ENCODE results near the gene SOHLH1.

SOHLH1 gene

GRCh38 chr9:135680056-135680455, 19.2 kb downstream of the SOHLH1 start:
- no peaks in the 10 kb centered on the region for H3K4me1 ChIP-seq (ENCODE audit: control insufficient read depth, low read length)
- H3K4me2 ChIP-seq (ENCODE audit: low read length), result no peak overlapping the region
- TF ChIP-seq EZH2phosphoT487 (IDR thresholded peaks at IDR 0.05; ENCODE audit: borderline replicate concordance, low read length), result no peak
- no peak for TF ChIP-seq CTCF (IDR thresholded peaks at IDR 0.05; ENCODE audit: low read depth, low read length, poor library complexity, severe bottlenecking)
- H4K20me1 ChIP-seq (ENCODE audit: control insufficient read depth, insufficient read depth, low read depth, low read length), result no peaks in the 10 kb centered on the region
- H3K4me3 ChIP-seq (ENCODE audit: low read length), result no peak overlapping the region
- no peaks in the 10 kb centered on the region for H3K9me3 ChIP-seq (ENCODE audit: control insufficient read depth, insufficient read depth, low read length)
- H3K27me3 ChIP-seq (ENCODE audit: control insufficient read depth, low read length), result no peaks in the 10 kb centered on the region
- no peaks in the 10 kb centered on the region for H3K79me2 ChIP-seq (ENCODE audit: control insufficient read depth, low read length)
- no peaks in the 10 kb centered on the region for H3F3A ChIP-seq (ENCODE audit: control insufficient read depth, insufficient read depth)
- no peaks in the 10 kb centered on the region for H3K9me2 ChIP-seq (replicated peaks; ENCODE audit: control insufficient read depth, low read length)
- no peaks in the 10 kb centered on the region for H3K36me3 ChIP-seq (ENCODE audit: control insufficient read depth, low read length)
- H3K27ac ChIP-seq (ENCODE audit: low read depth, low read length), result no peak overlapping the region

GRCh38 chr9:135678236-135679017, 20.9 kb downstream of the SOHLH1 start:
- H3K9me2 ChIP-seq (replicated peaks; ENCODE audit: control insufficient read depth, low read length), result no peaks in the 10 kb centered on the region
- no peak overlapping the region for H3K4me2 ChIP-seq (ENCODE audit: low read length)
- no peaks in the 10 kb centered on the region for H3K36me3 ChIP-seq (ENCODE audit: control insufficient read depth, low read length)
- TF ChIP-seq CTCF (IDR thresholded peaks at IDR 0.05; ENCODE audit: low read depth, low read length, poor library complexity, severe bottlenecking), result no peak
- TF ChIP-seq EZH2phosphoT487 (IDR thresholded peaks at IDR 0.05; ENCODE audit: borderline replicate concordance, low read length), result no peak
- no peaks in the 10 kb centered on the region for H3K9me3 ChIP-seq (ENCODE audit: control insufficient read depth, insufficient read depth, low read length)
- no peaks in the 10 kb centered on the region for H4K20me1 ChIP-seq (ENCODE audit: control insufficient read depth, insufficient read depth, low read depth, low read length)
- H3K4me3 ChIP-seq (ENCODE audit: low read length), result no peak overlapping the region
- H3K27ac ChIP-seq (ENCODE audit: low read depth, low read length), result no peak overlapping the region
- no peaks in the 10 kb centered on the region for H3K79me2 ChIP-seq (ENCODE audit: control insufficient read depth, low read length)
- no peaks in the 10 kb centered on the region for H3F3A ChIP-seq (ENCODE audit: control insufficient read depth, insufficient read depth)
- H3K4me1 ChIP-seq (ENCODE audit: control insufficient read depth, low read length), result no peaks in the 10 kb centered on the region
- H3K27me3 ChIP-seq (ENCODE audit: control insufficient read depth, low read length), result no peaks in the 10 kb centered on the region

- no peaks in the 10 kb centered on the region for H4K20me1 ChIP-seq (ENCODE audit: control insufficient read depth, insufficient read depth, low read depth, low read length)
- no peak overlapping the region for H3K27ac ChIP-seq (ENCODE audit: low read depth, low read length)
- H3K9me3 ChIP-seq (ENCODE audit: control insufficient read depth, insufficient read depth, low read length), result no peaks in the 10 kb centered on the region
- no peak for TF ChIP-seq EZH2phosphoT487 (IDR thresholded peaks at IDR 0.05; ENCODE audit: borderline replicate concordance, low read length)
- no peak for TF ChIP-seq CTCF (IDR thresholded peaks at IDR 0.05; ENCODE audit: low read depth, low read length, poor library complexity, severe bottlenecking)
- H3K4me3 ChIP-seq (ENCODE audit: low read length), result no peak overlapping the region
- H3F3A ChIP-seq (ENCODE audit: control insufficient read depth, insufficient read depth), result no peaks in the 10 kb centered on the region
- H3K4me2 ChIP-seq (ENCODE audit: low read length), result no peak overlapping the region
- H3K9me2 ChIP-seq (replicated peaks; ENCODE audit: control insufficient read depth, low read length), result no peaks in the 10 kb centered on the region
- H3K79me2 ChIP-seq (ENCODE audit: control insufficient read depth, low read length), result no peaks in the 10 kb centered on the region
- no peaks in the 10 kb centered on the region for H3K4me1 ChIP-seq (ENCODE audit: control insufficient read depth, low read length)
- H3K27me3 ChIP-seq (ENCODE audit: control insufficient read depth, low read length), result no peaks in the 10 kb centered on the region
- H3K36me3 ChIP-seq (ENCODE audit: control insufficient read depth, low read length), result no peaks in the 10 kb centered on the region
These were observed 21.6 kb downstream of the SOHLH1 start for GRCh38 chr9:135677641-135678168.

Data from DOHH2 (cell line).